ENCODE measurements around the gene APBB2. TPM values are rescaled to one million over a fixed set of nuclear protein-coding genes. Genes with fewer than 3 reads are reported as not detected.

Gene APBB2
- total and polyA plus RNA-seq, 2 of the 8 experiments (the other 6 are each of a cell fraction or from before 2014, with no cell fraction given), result 58.7 to 59.4 TPM

DNA sequence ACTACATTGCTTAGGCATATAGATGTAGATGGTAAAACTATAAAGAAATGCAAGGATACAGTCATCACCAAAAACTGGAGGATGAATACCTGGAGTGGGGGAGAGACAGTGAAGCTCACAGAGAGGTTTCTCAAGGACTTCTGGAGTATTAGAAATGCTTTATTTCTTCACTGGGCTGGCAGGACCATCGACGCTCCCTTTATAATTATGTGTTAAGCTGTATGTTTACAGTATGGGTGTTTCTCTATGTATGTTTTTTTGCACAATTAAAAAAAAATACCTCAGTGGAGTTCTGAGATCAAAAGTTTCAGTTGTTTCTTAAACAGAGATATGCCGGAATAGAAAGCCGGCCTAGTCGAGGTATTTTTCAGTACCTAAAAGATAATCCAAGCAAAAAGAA, 263.3 kb downstream of the APBB2 start:
- DNase-seq (ENCODE audit: low read depth in 1 of 2, low spot score in 2 of 2), result no peak
- FAIRE-seq, result no peak
- no peak for TF ChIP-seq TEAD4 (IDR thresholded peaks at IDR 0.05; ENCODE audit: low read depth, low read length)

More for the DNA sequence above, 263.3 kb downstream of the APBB2 start:
- WGBS, 2 experiments (ENCODE audit: extremely low coverage in 1 of 2, insufficient coverage in 1 of 2, insufficient read length in 1 of 2, insufficient replicate concordance in 2 of 2, low coverage in 1 of 2, low lambda C conversion rate in 2 of 2, missing lambda C conversion rate in 1 of 2), result 90% methylated on average over 5 of the region's 5 CpGs; no CpG with 5 or more reads in 1 of the 2 experiments
- Histone ChIP-seq H3K9me3 (ENCODE audit: insufficient read depth in 2 of 2, low read depth in 1 of 2, low read length in 1 of 2) (no peaks in the 10 kb centered on the region), H4K91ac (replicated peaks; ENCODE audit: insufficient read length, low read length) (no peak overlapping the region), H3K56ac (replicated peaks; ENCODE audit: insufficient read length, low read depth, low read length) (no peak overlapping the region), H3K27ac (ENCODE audit: low read depth, low read length) (no peak overlapping the region), H3K4me3 (ENCODE audit: extremely low read depth in 1 of 4, insufficient read depth in 2 of 4, low read depth in 3 of 4, low read length in 4 of 4) (no peak overlapping the region), H3K36me3 (ENCODE audit: control insufficient read depth in 2 of 4, insufficient read depth in 4 of 4, low read length in 3 of 4) (no peaks in the 10 kb centered on the region), H2BK20ac (ENCODE audit: low read length) (no peak overlapping the region), H2AFZ (ENCODE audit: low read length) (no peak overlapping the region), H4K20me1 (replicated peaks in 1 of 2; ENCODE audit: control insufficient read depth in 1 of 2, insufficient read depth in 2 of 2, low read length in 2 of 2) (no peaks in the 10 kb centered on the region), H3K23ac (ENCODE audit: insufficient read length) (no peak overlapping the region), H3K27me3 (replicated peaks in 1 of 4; ENCODE audit: control insufficient read depth in 3 of 4, extremely low read depth in 1 of 4, insufficient read depth in 3 of 4, low read length in 3 of 4) (no peaks in the 10 kb centered on the region), H2BK15ac (ENCODE audit: low read length) (no peak overlapping the region), H3K4me2 (ENCODE audit: insufficient read depth in 1 of 2, low read depth in 2 of 2, low read length in 2 of 2) (no peak overlapping the region), H2BK12ac (ENCODE audit: low read depth, low read length) (no peak overlapping the region), H3K79me2 (ENCODE audit: control insufficient read depth in 1 of 2, insufficient read depth in 2 of 2, low read length in 2 of 2) (no peaks in the 10 kb centered on the region), H3K14ac (ENCODE audit: insufficient read length) (no peak overlapping the region), H3K4ac (replicated peaks; ENCODE audit: insufficient read length, low read depth, low read length) (no peak overlapping the region), H2BK120ac (replicated peaks; ENCODE audit: low read depth, low read length) (no peak overlapping the region), H4K8ac (ENCODE audit: extremely low read depth, insufficient read depth, low read length) (no peak overlapping the region), H3K4me1 (replicated peaks in 1 of 4; ENCODE audit: control insufficient read depth in 3 of 4, insufficient read depth in 4 of 4, low read length in 3 of 4) (peaks cover 0 to 6% (median under 1%) of the 10 kb centered on the region in 4 experiments; a peak in 4 of 7 replicates), H3K23me2 (ENCODE audit: low read depth, low read length) (no peaks in the 10 kb centered on the region), H3K79me1 (ENCODE audit: low read depth, low read length) (no peaks in the 10 kb centered on the region; the same call in 1 of the 2 replicates), H2AK5ac (ENCODE audit: low read depth, low read length) (no peak overlapping the region), H4K5ac (ENCODE audit: insufficient read length, low read depth, low read length) (no peak overlapping the region), H3K9ac (replicated peaks in 1 of 4; ENCODE audit: extremely low read depth in 1 of 4, low read depth in 3 of 4, low read length in 3 of 4) (no peak overlapping the region), H2BK5ac (ENCODE audit: low read depth, low read length) (no peak overlapping the region), H3K18ac (ENCODE audit: extremely low read depth, low read length) (no peak overlapping the region)
- ChIA-PET CTCF (ENCODE audit: partially characterized antibody) (interaction anchor here (0.6 to 1.5 kb wide), 7 partner anchors 11 to 263 kb away, joined by 3 to 4 read pairs (median 3); partner anchors contain the start of gene APBB2), POLR2A (ENCODE audit: partially characterized antibody) (interaction anchor here (0.6 kb wide), 1 partner anchor 259 kb away, joined by 3 read pairs; no protein-coding TSS in a partner anchor)

Measured in H1 (cell line).